Effector memory CD8-positive, alpha-beta T cell (primary cell): ENCODE results near the gene PAX3.
A peak's percentile ranks its signal among the peaks of the same experiment; 100 is the strongest.

ENCODE experiments used
- ATAC-seq: fragments of 150-1000 bp; cut with Tn5 transposase; replicated peaks from 2 replicates; pipeline ENCODE4 v1.10.0; 2021; ENCODE audit warnings: mild to moderate bottlenecking, moderate library complexity
- DNase-seq, 3 experiments: peaks; one replicate each; pipeline ENCODE4 v3.0.0; 2021
- H3K27ac Mint-ChIP-seq, 2 donors: one replicate each; pipeline ENCODE4 v1.8.0; 2022; ENCODE audit warnings: mild to moderate bottlenecking in 2 of 2, mixed read lengths in 2 of 2, moderate library complexity in 2 of 2
- H3K27me3 Mint-ChIP-seq, 2 donors: one replicate each; pipeline ENCODE4 v1.8.0; 2022; ENCODE audit warnings: mixed read lengths in 2 of 2
- H3K36me3 Mint-ChIP-seq: one replicate; pipeline ENCODE4 v1.8.0; 2022; ENCODE audit warnings: mild to moderate bottlenecking, moderate library complexity, mixed read lengths; ENCODE audit not compliant: insufficient read depth
- H3K4me1 Mint-ChIP-seq, 2 donors: one replicate each; pipeline ENCODE4 v1.8.0; 2022; ENCODE audit warnings: low read depth in 2 of 2, mixed read lengths in 2 of 2
- H3K4me3 Mint-ChIP-seq, 2 donors: one replicate each; pipeline ENCODE4 v1.8.0; 2022; ENCODE audit warnings: mild to moderate bottlenecking in 2 of 2, mixed read lengths in 2 of 2, moderate library complexity in 2 of 2
- H3K9me3 Mint-ChIP-seq, 2 donors: one replicate each; pipeline ENCODE4 v1.8.0; 2022; ENCODE audit warnings: mixed read lengths in 2 of 2

The PAX3 gene

GRCh38 chr2:222318712-222319585 is 20.2 kb upstream of the PAX3 start:
- H3K36me3 Mint-ChIP-seq, result peaks cover 3% of the 10 kb centered on the region
- peaks cover 4 to 6% of the 10 kb centered on the region in 2 donors for H3K4me1 Mint-ChIP-seq
- no peaks in the 10 kb centered on the region for H3K9me3 Mint-ChIP-seq
- H3K27ac Mint-ChIP-seq, result no peak overlapping the region
- H3K4me3 Mint-ChIP-seq, result peak overlapping the region; percentile 73 to 78
- peaks cover 29 to 62% of the 10 kb centered on the region in 2 donors for H3K27me3 Mint-ChIP-seq
- ATAC-seq (peak; percentile 66), DNase-seq (no peak)

- H3K27ac Mint-ChIP-seq, result no peak overlapping the region
- H3K36me3 Mint-ChIP-seq, result peaks cover 3% of the 10 kb centered on the region
- H3K4me3 Mint-ChIP-seq, result peak overlapping the region; percentile 73 to 78
- ATAC-seq (peak; percentile 38), DNase-seq (no peak)
- H3K4me1 Mint-ChIP-seq, result peaks cover 4 to 6% of the 10 kb centered on the region in 2 donors
- H3K27me3 Mint-ChIP-seq, result peaks cover 37 to 69% of the 10 kb centered on the region in 2 donors
- H3K9me3 Mint-ChIP-seq, result no peaks in the 10 kb centered on the region
Observed at GRCh38 chr2:222318026-222318711, 19.4 kb upstream of the PAX3 start.

GRCh38 chr2:222315443-222316121 is 16.8 kb upstream of the PAX3 start:
- DNase-seq (no peak), ATAC-seq (no peak)
- Mint-ChIP-seq H3K36me3 (peaks cover 9% of the 10 kb centered on the region), H3K9me3 (no peaks in the 10 kb centered on the region), H3K4me3 (no peak overlapping the region), H3K27ac (no peak overlapping the region), H3K4me1 (peaks cover 6 to 12% of the 10 kb centered on the region in 2 donors), H3K27me3 (peaks cover 55 to 72% of the 10 kb centered on the region in 2 donors)

- DNase-seq (no peak), ATAC-seq (no peak)
- H3K36me3 Mint-ChIP-seq, result peaks cover 9% of the 10 kb centered on the region
- H3K4me1 Mint-ChIP-seq, result peaks cover 6 to 12% of the 10 kb centered on the region in 2 donors
- H3K4me3 Mint-ChIP-seq, result no peak overlapping the region
- peaks cover 69 to 85% of the 10 kb centered on the region in 2 donors for H3K27me3 Mint-ChIP-seq
- H3K27ac Mint-ChIP-seq, result no peak overlapping the region
- H3K9me3 Mint-ChIP-seq, result peaks cover 0 to 2% of the 10 kb centered on the region in 2 donors
Observed at GRCh38 chr2:222313816-222314215, 15.0 kb upstream of the PAX3 start.

GRCh38 chr2:222311978-222312738 is 13.4 kb upstream of the PAX3 start:
- no peak for ATAC-seq
- peaks cover 0 to 13% of the 10 kb centered on the region in 2 donors for H3K4me1 Mint-ChIP-seq
- no peak overlapping the region for H3K27ac Mint-ChIP-seq
- H3K36me3 Mint-ChIP-seq, result peaks cover 7% of the 10 kb centered on the region
- H3K27me3 Mint-ChIP-seq, result peaks cover 86 to 92% of the 10 kb centered on the region in 2 donors
- H3K4me3 Mint-ChIP-seq, result peak overlapping the region in 1 of 2 donors; percentile 19
- peaks cover 0 to 2% of the 10 kb centered on the region in 2 donors for H3K9me3 Mint-ChIP-seq
- no peak for DNase-seq

- ATAC-seq (no peak), DNase-seq (no peak)
- H3K4me1 Mint-ChIP-seq, result peaks cover 2 to 17% of the 10 kb centered on the region in 2 donors
- peaks cover 0 to 2% of the 10 kb centered on the region in 2 donors for H3K9me3 Mint-ChIP-seq
- no peak overlapping the region for H3K27ac Mint-ChIP-seq
- peaks cover 93 to 100% of the 10 kb centered on the region in 2 donors for H3K27me3 Mint-ChIP-seq
- H3K4me3 Mint-ChIP-seq, result no peak overlapping the region
- peaks cover 7% of the 10 kb centered on the region for H3K36me3 Mint-ChIP-seq
Observed at GRCh38 chr2:222311319-222311977, 12.7 kb upstream of the PAX3 start.

- no peak overlapping the region for H3K4me3 Mint-ChIP-seq
- ATAC-seq, result no peak
- H3K27ac Mint-ChIP-seq, result no peak overlapping the region
- H3K27me3 Mint-ChIP-seq, result peaks cover 93 to 100% of the 10 kb centered on the region in 2 donors
- H3K36me3 Mint-ChIP-seq, result peaks cover 7% of the 10 kb centered on the region
- peaks cover 8 to 21% of the 10 kb centered on the region in 2 donors for H3K4me1 Mint-ChIP-seq
- DNase-seq, result no peak
- peaks cover 0 to 2% of the 10 kb centered on the region in 2 donors for H3K9me3 Mint-ChIP-seq
Observed at GRCh38 chr2:222310747-222311318, 12.0 kb upstream of the PAX3 start.

- Mint-ChIP-seq H3K27me3 (peaks cover 96 to 100% of the 10 kb centered on the region in 2 donors), H3K27ac (no peak overlapping the region), H3K9me3 (peaks cover 0 to 2% of the 10 kb centered on the region in 2 donors), H3K36me3 (peaks cover 7% of the 10 kb centered on the region), H3K4me1 (peaks cover 18 to 27% of the 10 kb centered on the region in 2 donors), H3K4me3 (no peak overlapping the region)
- no peak for DNase-seq
- ATAC-seq, result no peak
Observed at GRCh38 chr2:222309766-222310165, 11.0 kb upstream of the PAX3 start.

GRCh38 chr2:222309361-222309760 is 10.6 kb upstream of the PAX3 start:
- Mint-ChIP-seq H3K4me3 (no peak overlapping the region), H3K9me3 (peaks cover 0 to 2% of the 10 kb centered on the region in 2 donors), H3K27me3 (peaks cover 96 to 100% of the 10 kb centered on the region in 2 donors), H3K4me1 (peaks cover 20 to 30% of the 10 kb centered on the region in 2 donors), H3K27ac (no peak overlapping the region), H3K36me3 (peaks cover 7% of the 10 kb centered on the region)
- no peak for DNase-seq
- no peak for ATAC-seq

- no peak for ATAC-seq
- no peak overlapping the region for H3K27ac Mint-ChIP-seq
- H3K4me3 Mint-ChIP-seq, result no peak overlapping the region
Observed at GRCh38 chr2:222307978-222308730, 9.4 kb upstream of the PAX3 start.

GRCh38 chr2:222307143-222307756 is 8.5 kb upstream of the PAX3 start:
- peaks cover 28 to 29% of the 10 kb centered on the region in 2 donors for H3K4me1 Mint-ChIP-seq
- peaks cover 0 to 2% of the 10 kb centered on the region in 2 donors for H3K9me3 Mint-ChIP-seq
- H3K27ac Mint-ChIP-seq, result no peak overlapping the region
- H3K4me3 Mint-ChIP-seq, result peak overlapping the region in 1 of 2 donors; percentile 74
- peaks cover 96 to 100% of the 10 kb centered on the region in 2 donors for H3K27me3 Mint-ChIP-seq
- DNase-seq (no peak), ATAC-seq (no peak)
- peaks cover 3% of the 10 kb centered on the region for H3K36me3 Mint-ChIP-seq

More at GRCh38 chr2:222307978-222308730, 9.4 kb upstream of the PAX3 start:
- Mint-ChIP-seq H3K9me3 (peaks cover 0 to 2% of the 10 kb centered on the region in 2 donors), H3K27me3 (peaks cover 96 to 100% of the 10 kb centered on the region in 2 donors), H3K36me3 (peaks cover 7% of the 10 kb centered on the region), H3K4me1 (peaks cover 23 to 31% of the 10 kb centered on the region in 2 donors)
- DNase-seq, result no peak
